ENCODE measurements around the gene SCAPER.
"Not testable (repeated sequence)": the region's sequence is repeated elsewhere in the genome, so short reads cannot be mapped to it uniquely, and the experiment has no call there.

Gene SCAPER

DNA sequence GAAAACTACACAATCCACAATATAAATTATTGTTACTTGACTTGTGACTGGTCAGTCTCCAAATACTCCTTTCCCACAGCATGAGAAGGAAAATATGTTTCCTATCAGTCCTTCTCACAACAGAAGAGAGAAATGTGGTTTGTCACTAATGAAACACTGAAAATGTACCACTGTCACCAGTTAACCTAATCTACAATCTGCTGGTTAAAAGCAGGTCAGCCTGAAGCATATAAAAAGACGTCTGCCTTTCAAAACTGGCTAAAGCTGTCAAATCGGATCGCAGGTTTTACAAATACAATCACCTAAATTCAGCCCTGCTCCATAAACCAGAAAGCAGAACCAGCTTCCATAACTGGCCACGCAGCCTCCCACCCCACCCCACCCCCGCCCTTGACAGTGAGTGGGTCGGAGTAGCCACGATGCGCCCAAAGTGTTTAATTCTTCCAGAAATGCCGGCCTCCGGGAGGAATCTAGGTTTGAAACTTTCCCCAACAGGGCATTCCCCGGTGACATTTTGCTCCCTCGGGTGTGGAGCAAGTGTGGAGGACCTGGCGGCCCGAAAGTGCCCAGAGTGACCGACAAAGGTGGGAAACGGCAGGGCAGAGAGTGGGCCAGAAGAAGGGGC is 594.6 kb downstream of the SCAPER start:
- peak in 1 of 5 experiments; percentile 58 for DNase-seq

DNA sequence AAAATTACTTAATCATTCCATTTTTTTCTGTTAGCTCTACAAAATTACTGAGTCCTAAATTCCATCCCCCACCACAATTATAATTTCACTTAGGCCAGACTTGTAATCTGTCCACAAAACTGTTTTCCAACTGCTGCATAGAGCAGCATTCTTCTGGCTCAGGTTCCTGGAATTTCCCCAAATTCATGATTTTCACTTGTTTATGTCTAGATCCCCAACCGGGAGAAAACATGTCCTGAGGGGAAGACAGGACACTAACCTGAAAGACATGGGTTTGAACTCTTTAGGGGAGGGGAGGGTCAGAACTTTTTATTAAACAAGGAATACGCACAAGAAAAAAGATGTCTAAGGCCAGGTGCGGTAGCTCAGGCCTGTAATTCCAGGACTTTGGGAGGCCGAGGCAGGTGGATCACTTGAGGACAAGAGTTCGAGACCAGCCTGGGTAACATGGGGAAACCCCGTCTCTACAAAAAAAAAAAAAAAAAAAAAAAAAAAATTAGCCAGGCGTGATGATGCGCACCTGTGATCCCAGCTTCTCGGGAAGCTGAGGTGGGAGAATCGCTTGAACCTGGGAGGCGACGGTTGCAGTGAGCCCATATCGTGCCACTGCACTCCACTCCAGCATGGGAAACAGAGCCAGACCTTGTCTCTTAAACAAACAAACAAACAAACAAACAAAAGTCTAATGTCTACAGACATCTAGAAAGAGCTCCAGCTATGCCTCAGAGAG is 595.4 kb downstream of the SCAPER start:
- no peak for DNase-seq

DNA sequence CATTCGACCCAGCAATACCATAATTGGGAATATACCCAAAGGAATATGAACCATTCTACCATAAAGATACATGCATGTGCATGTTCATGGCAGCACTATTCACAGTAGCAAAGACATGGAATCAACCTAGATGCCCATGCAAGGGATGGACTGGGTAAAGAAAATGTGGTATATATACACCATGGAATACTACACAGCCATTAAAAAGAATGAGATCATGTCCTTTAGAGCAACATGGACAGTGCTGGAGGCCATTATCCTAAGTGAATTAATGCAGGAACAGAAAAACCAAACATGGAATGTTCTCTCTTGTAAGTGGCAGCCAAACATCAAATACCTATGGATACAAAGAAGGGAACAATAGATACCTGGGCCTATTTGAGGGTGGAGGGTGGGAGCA is 601.2 kb downstream of the SCAPER start:
- no peak for DNase-seq

DNA sequence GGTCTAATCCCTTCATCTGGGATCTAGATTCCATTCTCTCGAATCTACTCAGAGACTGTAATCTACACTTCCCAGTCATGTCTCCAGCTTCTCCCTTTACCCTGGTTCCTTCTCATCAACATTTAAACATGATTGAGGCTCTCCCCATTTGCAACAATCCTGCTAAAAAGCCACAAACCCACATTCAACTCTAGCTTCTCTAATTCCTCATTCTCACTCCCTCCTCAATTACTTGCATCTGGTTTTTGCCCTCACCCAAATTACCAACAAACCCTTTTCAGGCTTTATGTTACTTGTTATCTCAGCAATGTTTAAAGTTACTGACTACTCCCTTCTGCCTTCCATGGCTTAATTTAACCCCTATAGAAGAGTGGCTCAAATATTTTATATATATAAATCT is 605.4 kb downstream of the SCAPER start:
- no peak for DNase-seq

DNA sequence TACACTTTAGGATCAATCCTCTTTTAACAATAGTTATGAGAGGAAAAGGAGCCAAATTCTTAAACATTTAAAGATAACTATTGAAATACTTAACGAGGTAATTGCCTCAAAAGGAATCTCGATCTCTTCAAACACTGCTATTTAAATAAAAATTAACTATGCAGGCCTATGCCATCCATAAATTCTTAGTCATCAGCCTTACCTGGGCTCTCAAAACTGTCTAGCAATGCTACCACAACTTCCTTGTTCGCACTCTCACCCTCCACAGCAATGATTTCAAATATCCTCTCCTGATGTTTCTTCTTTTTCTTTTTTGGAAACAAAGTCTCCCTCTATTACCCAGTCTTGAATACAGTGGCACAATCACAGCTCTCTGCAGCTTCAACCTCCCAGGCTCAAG is 606.2 kb downstream of the SCAPER start:
- DNase-seq = no peak

DNA sequence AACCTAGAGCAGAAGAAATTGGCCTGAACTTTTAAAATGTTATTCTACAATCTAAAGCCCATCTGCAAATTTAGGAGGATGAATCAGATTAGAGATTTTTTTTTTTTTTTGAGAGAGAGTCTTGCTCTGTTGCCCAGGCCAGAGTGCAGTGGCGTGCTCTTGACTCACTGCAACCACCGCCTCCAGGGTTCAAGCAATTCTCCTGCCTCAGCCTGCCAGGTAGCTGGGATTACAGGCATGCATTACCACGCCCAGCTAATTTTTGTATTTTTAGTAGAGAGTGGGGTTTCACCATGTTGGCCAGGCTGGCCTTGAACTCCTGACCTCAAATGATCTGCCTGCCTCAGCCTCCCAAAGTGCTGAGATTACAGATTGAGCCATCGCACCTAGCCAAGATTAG is 607.2 kb downstream of the SCAPER start:
- not testable (repeated sequence) for DNase-seq
